ENCODE measurements around the gene ABCF2. TPM values are rescaled to one million over a fixed set of nuclear protein-coding genes. Genes with fewer than 3 reads are reported as not detected.

ABCF2 gene
- total and polyA plus RNA-seq, 4 donors = 6.3 to 15.6 (median 10.5) TPM

DNA sequence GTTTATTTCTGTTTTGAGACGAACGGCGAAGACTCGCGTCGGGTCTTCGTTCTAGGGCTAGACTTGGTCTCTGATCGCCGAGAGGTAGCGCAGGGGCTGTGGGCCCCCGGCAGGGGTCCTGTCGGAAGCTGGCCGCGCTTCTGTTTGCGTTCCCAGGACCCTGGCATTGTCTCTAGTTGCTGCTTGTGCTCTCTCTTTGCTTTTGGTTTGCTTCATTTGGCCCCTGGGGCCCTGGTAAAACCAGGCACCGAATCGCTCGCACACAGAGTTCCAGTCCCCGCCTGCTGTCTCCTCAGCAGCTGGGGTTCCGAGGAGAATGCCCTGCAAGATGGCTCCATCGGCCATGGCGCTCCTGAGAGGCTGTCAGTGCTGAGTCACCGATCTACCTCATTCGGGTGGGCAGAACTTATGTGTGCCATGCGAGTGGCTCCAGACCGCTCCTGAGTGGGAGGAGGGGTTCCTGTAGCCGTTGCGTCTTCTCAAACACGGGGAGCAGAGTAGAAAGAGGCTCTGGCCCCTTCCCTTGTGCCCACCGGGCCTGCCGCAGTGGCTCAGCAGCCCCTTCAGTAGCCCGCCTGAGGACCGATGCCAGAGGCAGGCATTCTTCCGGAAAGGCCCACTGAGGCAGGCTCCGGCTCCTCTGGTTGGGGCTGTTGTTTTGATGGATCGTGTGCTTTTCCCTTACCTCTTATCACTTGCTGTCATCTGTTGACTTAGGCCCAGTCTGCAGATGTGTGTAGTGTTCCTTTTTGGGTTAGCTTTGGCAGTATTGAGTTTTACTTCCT lies 6.1 kb upstream of the ABCF2 start:
- TF ChIP-seq, protein P1, sequence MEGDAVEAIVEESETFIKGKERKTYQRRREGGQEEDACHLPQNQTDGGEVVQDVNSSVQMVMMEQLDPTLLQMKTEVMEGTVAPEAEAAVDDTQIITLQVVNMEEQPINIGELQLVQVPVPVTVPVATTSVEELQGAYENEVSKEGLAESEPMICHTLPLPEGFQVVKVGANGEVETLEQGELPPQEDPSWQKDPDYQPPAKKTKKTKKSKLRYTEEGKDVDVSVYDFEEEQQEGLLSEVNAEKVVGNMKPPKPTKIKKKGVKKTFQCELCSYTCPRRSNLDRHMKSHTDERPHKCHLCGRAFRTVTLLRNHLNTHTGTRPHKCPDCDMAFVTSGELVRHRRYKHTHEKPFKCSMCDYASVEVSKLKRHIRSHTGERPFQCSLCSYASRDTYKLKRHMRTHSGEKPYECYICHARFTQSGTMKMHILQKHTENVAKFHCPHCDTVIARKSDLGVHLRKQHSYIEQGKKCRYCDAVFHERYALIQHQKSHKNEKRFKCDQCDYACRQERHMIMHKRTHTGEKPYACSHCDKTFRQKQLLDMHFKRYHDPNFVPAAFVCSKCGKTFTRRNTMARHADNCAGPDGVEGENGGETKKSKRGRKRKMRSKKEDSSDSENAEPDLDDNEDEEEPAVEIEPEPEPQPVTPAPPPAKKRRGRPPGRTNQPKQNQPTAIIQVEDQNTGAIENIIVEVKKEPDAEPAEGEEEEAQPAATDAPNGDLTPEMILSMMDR (IDR thresholded peaks at IDR 0.05; ENCODE audit: low read depth, low read length, missing input control) = no peak
- TF ChIP-seq YY1 (IDR thresholded peaks at IDR 0.05) (peak; percentile 59), HNF4A (conservative IDR thresholded peaks at IDR 0.05) (no peak), TAF1 (conservative IDR thresholded peaks at IDR 0.05) (no peak)
- TF ChIP-seq, protein P2, sequence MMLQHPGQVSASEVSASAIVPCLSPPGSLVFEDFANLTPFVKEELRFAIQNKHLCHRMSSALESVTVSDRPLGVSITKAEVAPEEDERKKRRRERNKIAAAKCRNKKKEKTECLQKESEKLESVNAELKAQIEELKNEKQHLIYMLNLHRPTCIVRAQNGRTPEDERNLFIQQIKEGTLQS (IDR thresholded peaks at IDR 0.05) = no peak
- peak overlapping the region; percentile 83 to 93 (median 84) for H3K4me3 ChIP-seq (ENCODE audit: low read depth in 1 of 3, low read length in 3 of 3)
- H3K9ac ChIP-seq (ENCODE audit: low read depth in 1 of 2, low read length in 2 of 2) = peak overlapping the region; percentile 55 to 93
- H3K27me3 ChIP-seq (ENCODE audit: control insufficient read depth in 4 of 4, insufficient read depth in 4 of 4, low read length in 3 of 4) = no peaks in the 10 kb centered on the region
- peaks cover 0 to 24% (median 20%) of the 10 kb centered on the region in 4 donors for H3K4me1 ChIP-seq (ENCODE audit: control insufficient read depth in 4 of 4, insufficient read depth in 4 of 4, low read length in 3 of 4)
- H3K36me3 ChIP-seq (ENCODE audit: control insufficient read depth in 4 of 4, insufficient read depth in 3 of 4, low read depth in 1 of 4, low read length in 3 of 4) = peaks cover 2 to 25% (median 10%) of the 10 kb centered on the region in 4 donors
- DNase-seq (ENCODE audit: low spot score) = peak; percentile 70
- H3K9me3 ChIP-seq (ENCODE audit: control insufficient read depth in 4 of 4, low read length in 3 of 4) = no peaks in the 10 kb centered on the region
- WGBS = 8% methylated on average over 36 of the region's 36 CpGs
- H3K27ac ChIP-seq (ENCODE audit: low read depth in 1 of 2, low read length in 2 of 2) = peak overlapping the region; percentile 15 to 58

DNA sequence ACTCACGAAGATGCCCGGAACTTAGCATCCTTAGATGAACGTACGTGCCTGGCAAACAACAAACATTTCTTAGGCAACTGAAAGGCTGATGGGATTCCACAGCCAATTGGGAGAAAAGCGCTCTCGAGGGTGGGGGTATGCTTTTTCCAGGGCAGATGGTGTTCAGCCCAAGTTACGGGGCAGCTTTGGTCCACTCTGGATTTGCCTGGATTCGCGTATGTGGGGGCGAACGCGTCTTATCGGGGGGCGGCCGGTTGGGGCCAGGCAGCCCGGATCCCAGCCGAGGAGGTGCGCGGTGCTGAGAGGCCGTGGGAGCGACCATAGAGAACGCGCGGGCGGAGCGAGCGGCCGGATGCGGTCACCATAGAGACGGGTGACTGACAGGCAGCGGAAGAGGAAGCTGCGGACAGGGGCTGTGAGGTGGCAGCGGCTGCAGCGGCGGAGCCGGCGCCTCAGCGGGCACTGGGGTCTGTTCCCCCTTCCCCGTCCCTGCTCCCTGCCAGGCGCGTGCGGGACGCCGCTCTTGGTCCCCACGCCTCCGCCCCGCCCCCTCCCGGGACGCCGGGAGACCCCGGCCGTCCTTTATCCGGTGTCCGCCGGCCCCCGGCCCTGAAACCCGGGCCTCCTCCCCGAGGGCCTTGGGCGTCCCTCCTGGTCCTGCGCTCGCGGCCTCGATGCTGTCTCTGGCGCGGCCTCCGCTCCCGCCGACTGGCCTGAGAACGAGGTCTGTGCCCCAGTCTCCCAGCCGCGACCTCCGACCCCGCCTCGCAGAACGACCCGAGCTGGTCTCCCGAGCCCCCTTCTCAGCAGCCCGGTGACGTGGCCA lies 5.3 kb upstream of the ABCF2 start, which contains the start of gene CHPF2:
Gene CHPF2 (plus strand): TSS at position 393 of the 826 bp plus-strand sequence. CDS start 1,529 bp downstream, outside the sequence.
- WGBS = under 1% methylated on average over 79 of the region's 79 CpGs
- peak within 1 kb of the TSS; percentile 54 to 58 for H3K27ac ChIP-seq (ENCODE audit: low read depth in 1 of 2, low read length in 2 of 2)
- H3K9ac ChIP-seq (ENCODE audit: low read depth in 1 of 2, low read length in 2 of 2) = peak within 1 kb of the TSS; percentile 63 to 93
- H3K27me3 ChIP-seq (ENCODE audit: control insufficient read depth in 4 of 4, insufficient read depth in 4 of 4, low read length in 3 of 4) = no peaks in the 10 kb centered on the region
- H3K36me3 ChIP-seq (ENCODE audit: control insufficient read depth in 4 of 4, insufficient read depth in 3 of 4, low read depth in 1 of 4, low read length in 3 of 4) = peaks cover 0 to 18% (median 6%) of the 10 kb centered on the region in 4 donors
- peak within 1 kb of the TSS; percentile 83 to 93 (median 84) for H3K4me3 ChIP-seq (ENCODE audit: low read depth in 1 of 3, low read length in 3 of 3)
- peak in 1 of 2 donors; percentile 83 for TF ChIP-seq GABPA (IDR thresholded peaks at IDR 0.05 in 1 of 2, conservative IDR thresholded peaks at IDR 0.05 in 1 of 2)
- no peak for TF ChIP-seq SP1 (IDR thresholded peaks at IDR 0.05)
- peak; percentile 31 for TF ChIP-seq YY1 (IDR thresholded peaks at IDR 0.05)
- TF ChIP-seq EGR1 (IDR thresholded peaks at IDR 0.05; ENCODE audit: low read depth in 2 of 2) = peak; percentile 34 to 43
- TF ChIP-seq RXRA (IDR thresholded peaks at IDR 0.05) = no peak
- TF ChIP-seq NR2F2 (IDR thresholded peaks at IDR 0.05) = no peak
- DNase-seq (ENCODE audit: low spot score) = peak; percentile 92
- peaks cover 0 to 31% (median 25%) of the 10 kb centered on the region in 4 donors for H3K4me1 ChIP-seq (ENCODE audit: control insufficient read depth in 4 of 4, insufficient read depth in 4 of 4, low read length in 3 of 4)
- no peaks in the 10 kb centered on the region for H3K9me3 ChIP-seq (ENCODE audit: control insufficient read depth in 4 of 4, low read length in 3 of 4)

DNA sequence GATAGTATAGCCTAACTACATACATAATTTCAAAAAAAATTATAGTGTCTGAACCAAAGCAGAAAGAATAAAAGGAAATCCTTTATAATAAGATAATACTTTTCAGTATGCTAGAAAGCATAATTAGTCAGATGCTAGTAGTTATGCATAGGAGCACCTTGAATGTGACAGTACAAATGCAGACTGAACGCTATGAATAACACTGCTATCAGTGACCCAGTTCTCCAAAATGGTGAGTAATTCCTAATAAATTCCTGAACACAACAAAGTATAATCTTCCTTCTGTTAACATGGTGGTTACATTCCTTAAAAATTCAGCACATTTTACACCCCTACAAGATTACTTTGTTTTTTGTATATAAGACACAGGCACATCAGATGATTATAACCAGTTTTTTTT lies 4.1 kb upstream of the ABCF2 start:
- 86% methylated on average over 1 of the region's 1 CpG for WGBS
- no peaks in the 10 kb centered on the region for H3K9me3 ChIP-seq (ENCODE audit: control insufficient read depth in 4 of 4, low read length in 3 of 4)
- no peaks in the 10 kb centered on the region for H3K27me3 ChIP-seq (ENCODE audit: control insufficient read depth in 4 of 4, insufficient read depth in 4 of 4, low read length in 3 of 4)
- no peak overlapping the region for H3K27ac ChIP-seq (ENCODE audit: low read depth in 1 of 2, low read length in 2 of 2)
- H3K9ac ChIP-seq (ENCODE audit: low read depth in 1 of 2, low read length in 2 of 2) = no peak overlapping the region
- DNase-seq (ENCODE audit: low spot score) = no peak
- H3K4me1 ChIP-seq (ENCODE audit: control insufficient read depth in 4 of 4, insufficient read depth in 4 of 4, low read length in 3 of 4) = peaks cover 0 to 37% (median 30%) of the 10 kb centered on the region in 4 donors
- H3K36me3 ChIP-seq (ENCODE audit: control insufficient read depth in 4 of 4, insufficient read depth in 3 of 4, low read depth in 1 of 4, low read length in 3 of 4) = peaks cover 0 to 7% (median 2%) of the 10 kb centered on the region in 4 donors
- H3K4me3 ChIP-seq (ENCODE audit: low read depth in 1 of 3, low read length in 3 of 3) = no peak overlapping the region
- TF ChIP-seq, protein P2 (IDR thresholded peaks at IDR 0.05) = no peak
- TF ChIP-seq HNF4G (IDR thresholded peaks at IDR 0.05) = no peak
- TF ChIP-seq RXRA (IDR thresholded peaks at IDR 0.05) = no peak
- no peak for TF ChIP-seq SP1 (IDR thresholded peaks at IDR 0.05)
- TF ChIP-seq HNF4A (conservative IDR thresholded peaks at IDR 0.05) = no peak
- no peak for TF ChIP-seq EGR1 (IDR thresholded peaks at IDR 0.05; ENCODE audit: low read depth in 2 of 2)
- no peak for TF ChIP-seq FOXA2 (IDR thresholded peaks at IDR 0.05)
- no peak for TF ChIP-seq FOXA1 (IDR thresholded peaks at IDR 0.05)
- no peak for TF ChIP-seq NR2F2 (IDR thresholded peaks at IDR 0.05)
- TF ChIP-seq, protein P3, sequence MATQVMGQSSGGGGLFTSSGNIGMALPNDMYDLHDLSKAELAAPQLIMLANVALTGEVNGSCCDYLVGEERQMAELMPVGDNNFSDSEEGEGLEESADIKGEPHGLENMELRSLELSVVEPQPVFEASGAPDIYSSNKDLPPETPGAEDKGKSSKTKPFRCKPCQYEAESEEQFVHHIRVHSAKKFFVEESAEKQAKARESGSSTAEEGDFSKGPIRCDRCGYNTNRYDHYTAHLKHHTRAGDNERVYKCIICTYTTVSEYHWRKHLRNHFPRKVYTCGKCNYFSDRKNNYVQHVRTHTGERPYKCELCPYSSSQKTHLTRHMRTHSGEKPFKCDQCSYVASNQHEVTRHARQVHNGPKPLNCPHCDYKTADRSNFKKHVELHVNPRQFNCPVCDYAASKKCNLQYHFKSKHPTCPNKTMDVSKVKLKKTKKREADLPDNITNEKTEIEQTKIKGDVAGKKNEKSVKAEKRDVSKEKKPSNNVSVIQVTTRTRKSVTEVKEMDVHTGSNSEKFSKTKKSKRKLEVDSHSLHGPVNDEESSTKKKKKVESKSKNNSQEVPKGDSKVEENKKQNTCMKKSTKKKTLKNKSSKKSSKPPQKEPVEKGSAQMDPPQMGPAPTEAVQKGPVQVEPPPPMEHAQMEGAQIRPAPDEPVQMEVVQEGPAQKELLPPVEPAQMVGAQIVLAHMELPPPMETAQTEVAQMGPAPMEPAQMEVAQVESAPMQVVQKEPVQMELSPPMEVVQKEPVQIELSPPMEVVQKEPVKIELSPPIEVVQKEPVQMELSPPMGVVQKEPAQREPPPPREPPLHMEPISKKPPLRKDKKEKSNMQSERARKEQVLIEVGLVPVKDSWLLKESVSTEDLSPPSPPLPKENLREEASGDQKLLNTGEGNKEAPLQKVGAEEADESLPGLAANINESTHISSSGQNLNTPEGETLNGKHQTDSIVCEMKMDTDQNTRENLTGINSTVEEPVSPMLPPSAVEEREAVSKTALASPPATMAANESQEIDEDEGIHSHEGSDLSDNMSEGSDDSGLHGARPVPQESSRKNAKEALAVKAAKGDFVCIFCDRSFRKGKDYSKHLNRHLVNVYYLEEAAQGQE (IDR thresholded peaks at IDR 0.05) = no peak
- TF ChIP-seq, protein P1 (IDR thresholded peaks at IDR 0.05; ENCODE audit: low read depth, low read length, missing input control) = no peak
